GM21447 (cell line): ENCODE results near the gene WDR93.
"Not testable (repeated sequence)": the region's sequence is repeated elsewhere in the genome, so short reads cannot be mapped to it uniquely, and the experiment has no call there.

Experiments used
- ATAC-seq: cut with Tn5 transposase; IDR thresholded peaks from one replicate; pipeline ENCODE4 v1.9.1; 2021; ENCODE audit not compliant: unreplicated experiment

Gene WDR93

DNA sequence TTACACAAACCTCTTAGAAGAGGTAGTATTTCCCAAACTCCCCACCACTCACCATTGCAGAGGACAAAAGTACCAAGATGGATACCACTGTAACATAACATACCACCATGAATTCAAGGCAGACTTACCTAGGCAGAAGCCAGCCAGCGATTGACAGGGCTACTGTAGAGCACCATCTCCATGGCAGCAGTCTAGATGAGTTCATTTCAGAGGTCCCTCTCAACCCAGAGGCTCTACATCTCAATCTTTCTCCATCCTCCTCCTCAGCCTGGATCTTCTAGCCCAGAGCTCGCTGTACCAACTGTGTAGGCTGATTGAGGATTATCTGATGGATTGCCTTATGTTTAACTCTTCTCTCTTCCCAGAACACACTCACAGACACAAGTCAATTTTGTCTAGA is 9.5 kb upstream of the WDR93 start:
- ATAC-seq = no peak

DNA sequence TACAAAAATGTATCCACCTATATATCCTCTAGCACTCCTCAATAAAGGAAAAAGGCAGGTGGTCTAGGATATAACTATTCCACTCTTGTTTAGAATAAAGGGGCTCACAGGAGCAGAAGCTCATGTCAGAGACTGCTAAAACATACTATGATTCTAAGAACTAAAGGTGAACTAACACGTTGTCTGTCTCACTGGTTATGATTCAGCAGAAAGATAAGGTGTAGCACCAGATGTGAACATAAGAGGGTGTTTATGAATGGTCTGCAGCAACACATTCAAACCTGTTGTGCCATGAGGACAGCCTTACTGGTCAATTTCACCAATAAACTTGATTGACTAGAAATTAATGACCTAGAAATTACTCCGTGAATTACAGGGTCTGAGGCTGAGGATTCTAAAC is 4.6 kb upstream of the WDR93 start:
- ATAC-seq = no peak

DNA sequence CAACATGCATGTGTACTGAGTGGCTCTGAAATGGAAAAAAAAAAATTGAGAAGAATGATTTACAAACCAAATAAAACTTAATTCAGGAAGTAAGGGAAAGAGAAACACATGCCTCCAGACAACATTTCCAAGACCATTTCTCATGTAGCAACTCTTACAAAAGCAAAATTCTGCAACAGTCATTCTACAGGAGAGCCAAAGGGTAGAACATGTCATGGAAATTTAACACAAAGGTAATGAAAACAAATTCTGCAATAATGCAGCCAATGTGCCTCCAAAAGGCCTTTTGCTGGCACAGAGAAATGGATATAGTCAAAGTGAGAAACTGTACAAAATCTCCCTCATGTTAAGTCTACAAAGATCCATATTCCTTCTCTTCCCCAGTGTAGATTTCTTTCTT is 4.1 kb upstream of the WDR93 start:
- no peak for ATAC-seq

DNA sequence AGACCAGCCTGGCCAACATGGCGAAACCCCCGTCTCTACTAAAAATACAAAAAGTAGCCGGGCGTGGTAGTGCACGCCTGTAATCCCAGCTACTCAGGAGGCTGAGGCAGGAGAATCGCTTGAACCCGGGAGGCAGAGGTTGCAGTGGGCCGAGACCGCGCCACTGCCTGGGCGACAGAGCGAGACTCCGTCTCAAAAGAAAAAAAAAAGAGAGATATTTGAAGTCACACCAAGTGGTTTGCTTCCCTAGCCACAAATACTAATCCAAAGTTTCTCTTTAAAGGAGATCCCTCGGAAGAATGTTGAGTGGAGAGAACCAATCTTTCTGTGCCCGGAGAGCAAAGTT is 708 bp upstream of the WDR93 start:
- not testable (repeated sequence) for ATAC-seq

DNA sequence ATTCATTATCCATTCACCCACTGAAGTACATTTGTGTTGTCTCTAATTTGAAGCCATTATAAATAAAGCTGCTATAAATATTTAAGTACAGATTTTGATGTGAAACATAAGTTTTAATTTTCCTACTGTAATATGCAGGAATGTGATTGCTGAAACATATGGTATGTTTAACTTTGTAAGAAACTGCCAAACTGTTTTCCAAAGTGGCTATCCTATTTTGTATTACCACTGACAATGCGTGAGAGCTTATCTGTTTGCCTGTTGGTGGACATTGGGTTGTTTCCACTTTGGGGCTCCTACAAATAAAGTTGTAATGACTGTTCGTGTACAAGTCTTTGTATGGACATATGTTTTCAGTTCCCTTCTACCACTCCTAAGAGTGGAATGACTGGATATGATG is 2.5 kb downstream of the WDR93 start:
- ATAC-seq = no peak

DNA sequence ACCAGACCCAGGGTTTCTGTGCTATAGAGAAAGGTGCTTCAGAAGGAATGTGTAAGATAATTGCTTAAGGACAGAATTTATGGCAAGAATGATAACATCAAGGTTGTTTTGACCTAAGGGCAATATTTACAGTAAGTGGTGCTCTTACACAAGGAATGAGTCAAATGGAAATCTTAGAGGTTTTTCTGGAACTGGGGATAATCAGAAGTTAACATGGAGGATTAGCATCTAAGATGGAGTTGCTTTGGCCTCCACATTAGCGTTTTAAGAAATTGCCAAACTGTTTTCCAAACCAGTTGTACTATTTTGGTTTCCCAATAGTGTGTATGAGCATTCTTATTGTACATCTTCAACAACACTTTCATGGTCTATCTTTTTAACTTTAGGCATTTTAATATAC is 3.1 kb downstream of the WDR93 start:
- no peak for ATAC-seq

DNA sequence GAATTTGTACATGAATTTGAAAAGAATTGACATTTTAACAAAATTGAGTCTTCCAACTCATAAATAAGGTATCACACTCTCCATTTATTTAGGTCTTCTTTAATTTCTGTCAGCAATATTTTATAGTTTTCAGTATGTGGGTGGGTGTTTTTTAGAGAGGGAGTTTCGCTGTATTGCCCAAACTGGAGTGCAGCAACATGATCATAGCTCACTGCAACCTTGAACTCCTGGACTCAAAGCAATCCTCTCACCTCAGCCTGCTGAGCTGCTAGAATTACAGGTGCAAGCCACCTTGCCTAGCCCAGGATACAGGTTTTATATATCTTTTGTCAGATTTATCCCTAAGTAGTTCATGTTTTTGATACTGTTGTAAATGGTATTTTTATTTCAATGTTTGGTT is 4.6 kb downstream of the WDR93 start:
- ATAC-seq = no peak

DNA sequence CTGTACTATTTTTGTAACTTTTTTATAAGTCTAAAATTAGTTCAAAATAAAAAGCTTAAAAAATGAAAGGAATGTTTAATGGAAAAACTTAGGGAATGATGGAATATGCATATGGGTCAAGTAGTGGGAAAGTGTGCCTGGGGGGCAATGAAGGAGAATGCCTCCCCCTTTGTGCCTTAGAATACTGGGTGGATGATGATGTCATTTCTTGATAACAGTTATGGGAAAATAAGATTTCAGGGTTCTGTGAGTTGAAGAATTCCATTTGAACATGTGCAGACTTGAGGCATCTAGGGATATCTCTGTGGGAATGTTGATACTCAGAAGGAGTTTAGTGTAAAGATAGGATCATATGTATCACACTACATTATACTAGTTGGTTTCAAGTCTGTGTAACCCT is 13.8 kb downstream of the WDR93 start:
- ATAC-seq = no peak

DNA sequence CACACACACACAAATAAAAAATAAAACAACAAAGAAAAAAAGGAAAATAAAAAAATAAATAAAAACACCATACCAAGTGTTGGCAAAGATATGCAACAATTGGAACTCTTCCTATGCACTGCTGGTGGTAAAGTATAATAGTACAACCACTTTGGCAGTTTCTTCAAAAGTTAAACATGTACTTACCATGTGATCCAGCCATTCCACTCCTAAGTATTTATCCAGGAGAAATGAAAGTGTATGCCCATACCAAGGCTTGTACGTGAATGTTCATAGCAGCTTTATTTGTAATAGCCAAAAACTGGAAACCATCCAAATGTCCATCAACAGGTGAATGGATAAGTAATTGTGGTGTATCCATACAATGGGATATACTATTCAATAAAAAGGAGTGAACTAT is 17.0 kb downstream of the WDR93 start:
- no peak for ATAC-seq

DNA sequence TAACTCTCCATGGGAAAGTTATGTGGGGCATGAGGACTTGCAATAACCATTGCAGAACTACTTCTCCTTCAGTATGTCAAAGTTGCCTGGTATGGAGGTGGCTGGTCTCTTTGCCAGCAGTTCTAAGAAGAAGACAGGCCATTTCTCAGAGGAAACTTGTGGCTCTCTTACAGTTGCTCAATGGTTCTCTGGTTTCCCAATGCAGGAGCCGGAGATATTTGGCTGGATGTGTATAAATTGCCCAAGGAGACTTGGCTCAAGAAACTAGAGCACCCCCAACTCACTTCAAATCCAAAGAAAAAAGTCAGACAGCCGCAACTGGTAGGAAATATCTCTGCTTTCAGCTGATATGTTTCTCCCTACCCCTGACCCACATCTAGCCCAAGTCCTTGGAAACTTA is 24.2 kb downstream of the WDR93 start:
- no peak for ATAC-seq

DNA sequence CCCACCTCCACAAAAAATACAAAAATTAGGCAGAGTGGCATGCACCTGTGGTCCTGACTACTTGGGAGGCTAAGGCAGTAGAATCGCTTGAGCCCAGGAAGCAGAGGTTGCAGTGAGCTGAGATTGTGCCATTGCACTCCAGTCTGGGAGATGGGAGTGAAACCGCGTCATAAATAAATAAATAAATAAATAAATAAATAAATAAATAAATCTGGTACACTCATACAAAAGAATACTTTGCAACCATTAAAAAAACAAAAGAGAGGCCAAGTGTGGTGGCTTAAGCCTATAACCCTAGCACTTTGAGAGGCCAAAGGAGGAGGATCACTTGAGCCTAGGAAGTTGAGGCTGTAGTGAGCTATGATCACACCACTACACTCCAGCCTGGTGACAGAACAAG is 32.4 kb downstream of the WDR93 start:
- no peak for ATAC-seq

DNA sequence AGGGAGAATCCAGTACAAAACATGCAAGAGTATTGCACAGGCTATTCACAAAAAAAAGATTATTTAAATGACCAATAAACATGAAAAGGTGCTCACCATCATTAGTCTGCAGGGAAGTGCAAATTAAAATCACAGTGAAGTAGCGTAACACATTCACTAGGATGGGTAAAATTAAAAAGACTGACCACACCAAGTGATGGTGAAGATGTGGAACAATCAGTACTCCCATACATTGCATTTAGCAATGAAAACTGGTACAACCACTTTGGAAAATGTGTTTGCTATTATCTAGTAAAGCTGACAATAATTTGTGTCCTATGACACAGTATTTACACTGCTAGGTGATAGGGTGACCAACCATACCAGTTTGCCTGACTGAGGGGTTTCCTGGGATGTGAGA is 34.0 kb downstream of the WDR93 start:
- ATAC-seq = no peak

DNA sequence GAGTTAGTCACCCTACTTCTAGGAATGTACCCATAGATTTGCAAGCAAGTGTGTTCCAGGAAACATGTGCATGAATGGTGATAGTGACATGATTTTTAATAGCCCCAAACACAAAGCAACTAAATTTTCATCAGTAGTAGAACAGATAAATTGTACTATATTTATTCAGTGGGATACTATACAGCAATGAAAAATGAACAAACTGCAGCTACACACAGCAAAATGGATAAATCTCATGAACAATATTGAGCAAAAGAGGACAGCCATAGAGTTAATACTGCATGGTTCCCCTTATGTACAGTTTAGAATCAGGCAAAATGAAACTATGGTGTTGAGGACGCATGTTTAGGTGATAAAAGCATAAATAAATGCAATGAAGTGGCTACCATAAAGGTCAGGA is 34.5 kb downstream of the WDR93 start:
- ATAC-seq = no peak

DNA sequence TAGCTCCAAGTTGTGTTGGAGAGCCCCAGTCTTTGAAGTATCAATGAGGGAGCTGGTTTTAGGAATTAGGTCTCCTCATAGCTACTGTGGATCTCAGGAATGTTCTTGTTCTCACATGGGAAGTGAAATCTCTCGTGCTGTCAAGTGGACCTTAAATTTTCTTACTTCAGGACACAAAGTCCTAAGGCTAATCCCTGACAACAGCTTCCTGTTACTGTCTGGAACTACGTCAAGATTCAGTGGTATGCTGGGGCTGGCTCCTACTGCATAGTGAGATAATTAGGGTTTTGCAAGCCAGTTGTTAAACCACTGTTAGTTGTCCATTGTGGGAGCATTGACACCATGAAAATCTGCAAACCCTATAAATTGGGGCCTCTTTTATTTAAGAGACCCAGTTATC is 37.6 kb downstream of the WDR93 start:
- no peak for ATAC-seq

DNA sequence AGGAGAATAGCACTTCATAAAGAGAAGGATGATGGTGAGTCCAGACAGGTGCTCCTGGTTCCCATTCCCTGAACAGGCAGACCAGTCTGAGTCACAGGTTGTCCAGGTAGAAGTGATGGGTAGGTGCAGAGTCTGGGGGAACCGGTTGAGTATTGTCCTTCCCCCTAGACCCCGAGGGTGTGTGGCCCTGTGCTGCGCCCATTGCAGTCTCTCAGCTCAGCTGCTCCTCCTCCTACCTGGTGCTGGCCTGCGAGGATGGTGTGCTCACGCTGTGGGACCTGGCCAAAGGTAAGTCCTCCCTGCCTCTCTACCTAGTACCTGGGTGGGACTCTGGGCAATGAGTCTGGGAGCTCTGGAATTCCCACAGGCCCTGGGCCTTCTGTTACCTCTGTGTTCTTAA is 40.7 kb downstream of the WDR93 start:
- ATAC-seq = no peak

DNA sequence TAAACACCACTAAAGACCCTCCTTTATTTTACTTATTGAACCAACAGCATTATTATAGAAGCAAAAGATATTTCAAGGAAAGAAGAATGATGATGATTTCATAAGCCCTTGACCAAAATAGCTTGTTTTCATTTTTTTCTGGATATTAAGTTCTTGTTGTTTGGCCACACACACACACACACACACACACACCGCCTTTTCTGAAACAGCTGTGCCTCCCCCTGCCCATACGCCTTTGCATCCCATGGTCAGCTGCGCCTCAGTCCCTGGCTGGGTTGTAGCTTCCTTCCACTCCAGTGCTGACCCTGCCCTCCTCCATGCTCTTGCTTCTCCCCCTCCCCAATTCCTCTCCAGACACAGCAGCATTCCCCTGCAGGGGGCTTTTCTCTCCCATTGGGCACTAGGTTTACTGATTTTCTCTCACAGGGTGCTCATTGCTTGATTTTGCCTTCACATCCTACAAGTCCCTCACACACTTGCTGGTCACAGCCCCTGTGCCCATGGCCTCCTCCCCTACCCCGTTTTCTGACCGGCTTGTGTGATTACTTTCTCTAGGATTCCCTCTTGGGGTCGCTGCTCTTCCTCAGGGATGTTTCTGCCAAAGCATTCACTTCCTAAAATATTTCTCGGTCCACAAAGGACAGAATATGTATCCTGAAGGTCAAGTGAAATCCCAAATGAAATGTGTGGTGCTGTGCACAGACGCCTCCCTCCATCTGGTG is 42.0 kb downstream of the WDR93 start:
- ATAC-seq = no peak

DNA sequence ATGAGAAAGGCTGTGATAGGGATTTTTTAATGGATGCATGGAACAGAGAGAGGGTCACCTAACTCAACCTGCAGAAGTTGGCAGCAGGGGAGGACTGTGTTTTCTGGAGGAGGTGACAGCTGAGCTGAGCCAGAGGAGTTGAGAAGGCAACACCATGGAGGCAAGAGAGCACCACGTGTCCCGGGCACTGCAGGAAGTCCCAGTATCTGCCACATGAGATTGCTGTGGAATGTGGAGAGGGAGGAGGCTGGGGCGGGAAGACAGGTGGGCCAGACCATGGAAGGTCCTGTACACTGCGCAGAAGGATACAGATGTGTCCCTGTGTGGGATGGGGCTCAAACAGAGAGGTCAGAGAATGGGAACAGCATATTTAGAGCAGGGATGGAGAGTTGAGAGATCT is 45.2 kb downstream of the WDR93 start:
- ATAC-seq = no peak

DNA sequence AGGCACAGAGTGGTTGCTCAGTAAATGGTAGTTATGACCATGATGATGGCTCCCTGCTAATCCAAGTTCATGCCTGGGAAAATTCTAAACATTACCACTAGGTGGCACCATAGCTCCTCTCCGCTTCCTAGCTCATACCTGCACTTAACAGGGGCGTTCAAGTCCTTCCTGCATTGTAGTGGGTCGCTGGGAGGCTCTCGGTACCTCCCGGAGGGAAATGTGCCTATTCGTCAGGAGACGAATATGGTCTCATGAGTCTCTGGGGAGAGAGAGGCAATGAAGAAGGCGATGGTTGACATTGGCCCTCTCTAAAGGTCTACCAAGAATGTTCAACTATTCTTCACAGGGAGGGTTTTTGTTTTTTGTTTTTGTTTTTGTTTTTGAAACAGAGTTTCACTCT is 49.5 kb downstream of the WDR93 start:
- ATAC-seq = no peak

DNA sequence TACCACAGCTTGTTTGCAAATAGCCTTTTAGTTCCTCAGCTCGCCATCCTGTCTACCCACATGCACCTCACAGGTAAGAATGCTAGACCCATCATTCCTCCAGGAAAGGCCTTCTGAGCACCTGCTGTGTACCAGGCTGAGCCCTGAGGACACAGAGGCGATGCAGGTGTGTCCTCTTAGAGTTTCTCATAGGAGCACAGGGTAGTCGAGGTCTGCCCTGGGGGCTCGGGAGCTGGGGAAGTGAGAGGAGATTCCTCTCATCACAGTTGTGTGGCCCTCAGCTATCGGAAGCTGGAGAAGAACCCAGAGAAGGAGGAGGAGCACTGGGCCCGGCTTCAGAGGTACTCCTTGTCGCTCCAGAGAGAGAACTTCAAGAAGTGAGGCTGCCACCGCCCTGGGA is 52.4 kb downstream of the WDR93 start:
- no peak for ATAC-seq

DNA sequence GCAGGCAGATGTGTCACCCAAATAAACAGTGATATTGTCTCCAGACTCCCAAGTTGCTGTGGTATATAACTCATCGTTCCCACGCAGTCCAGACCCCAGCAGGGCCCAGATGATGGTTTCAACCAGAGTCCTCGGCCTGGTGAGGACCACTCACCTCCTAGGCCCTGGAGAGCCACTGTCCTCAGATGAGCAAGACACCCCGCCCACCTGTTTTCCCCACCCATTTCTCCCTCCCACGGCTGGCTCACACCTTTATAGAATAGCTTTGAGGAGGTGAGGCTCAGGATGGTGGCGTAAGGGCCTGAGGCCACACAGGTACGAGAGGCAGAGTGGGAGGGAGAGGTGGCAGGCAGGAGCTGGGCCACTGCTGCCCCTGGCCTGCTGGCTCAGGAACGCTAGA is 53.0 kb downstream of the WDR93 start:
- no peak for ATAC-seq

DNA sequence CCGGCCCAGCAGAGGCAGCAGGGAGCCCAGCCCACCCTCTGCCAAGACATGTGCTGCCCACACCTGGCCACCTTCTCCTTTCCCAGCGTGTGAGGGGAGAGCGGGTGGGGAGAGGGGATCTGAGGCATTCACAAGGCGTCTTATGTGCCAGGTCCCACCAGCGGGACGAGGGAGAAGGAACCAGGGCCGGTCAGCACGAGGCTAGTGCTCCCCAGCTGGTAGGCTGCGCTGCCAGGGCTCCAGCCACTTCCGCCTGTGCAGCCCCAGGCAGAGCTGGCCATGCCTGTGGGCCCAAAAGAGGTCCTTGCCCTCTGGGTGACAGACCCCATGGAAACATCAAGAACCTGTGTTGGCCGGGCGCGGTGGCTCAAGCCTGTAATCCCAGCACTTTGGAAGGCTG is 54.5 kb downstream of the WDR93 start:
- no peak for ATAC-seq

DNA sequence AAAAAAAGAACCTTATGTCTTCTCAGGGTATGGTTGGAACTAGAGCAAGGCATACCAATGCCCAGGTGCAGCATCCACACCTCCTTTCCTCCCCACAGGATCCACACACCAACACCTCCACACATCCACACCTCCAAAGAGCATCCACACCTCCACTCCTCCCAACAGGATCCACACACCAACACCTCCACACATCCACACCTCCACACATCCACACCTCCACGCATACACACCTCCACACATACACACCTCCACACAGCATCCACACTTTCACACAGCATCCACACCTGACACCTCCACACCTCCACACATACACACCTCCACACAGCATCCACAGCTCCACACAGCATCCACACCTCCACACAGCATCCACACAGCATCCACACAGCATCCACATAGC is 55.2 kb downstream of the WDR93 start:
- no peak for ATAC-seq

DNA sequence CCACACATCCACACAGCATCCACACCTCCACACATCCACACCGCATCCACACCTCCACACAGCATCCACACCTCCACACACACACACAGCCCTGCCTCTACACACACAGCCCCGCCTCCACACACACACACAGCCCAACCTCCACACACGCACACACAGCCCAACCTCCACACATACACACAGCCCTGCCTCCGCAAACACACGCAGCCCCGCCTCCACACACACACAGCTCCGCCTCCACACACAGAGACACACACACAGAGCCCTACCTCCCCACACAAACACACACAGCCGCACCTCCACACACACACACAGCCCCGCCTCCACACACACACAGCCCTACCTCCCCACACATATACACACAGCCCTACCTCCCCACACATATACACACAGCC is 55.8 kb downstream of the WDR93 start:
- no peak for ATAC-seq
